ENCODE measurements around the gene RTN4RL1. TPM values are rescaled to one million over a fixed set of nuclear protein-coding genes. Genes with fewer than 3 reads are reported as not detected.
"Not testable (repeated sequence)": the region's sequence is repeated elsewhere in the genome, so short reads cannot be mapped to it uniquely, and the experiment has no call there.

RTN4RL1 gene
- polyA plus RNA-seq, 3 donors: 1.6 to 8.7 (median 3.9) TPM

- 80 to 96% (median 94%) methylated on average over 16 of the region's 16 CpGs for WGBS, 3 donors
These were observed 29.7 kb downstream of the RTN4RL1 start for GRCh38 chr17:1995321-1995892.

GRCh38 chr17:1994707-1995106 is 30.4 kb downstream of the RTN4RL1 start:
- WGBS, 3 donors: 96 to 99% (median 97%) methylated on average over 4 of the region's 4 CpGs
- H3K27ac ChIP-seq (ENCODE audit: low read depth, low read length): no peak overlapping the region

More at GRCh38 chr17:1995321-1995892, 29.7 kb downstream of the RTN4RL1 start:
- no peak overlapping the region for H3K27ac ChIP-seq (ENCODE audit: low read depth, low read length)

- no peak overlapping the region for H3K27ac ChIP-seq (ENCODE audit: low read depth, low read length)
- 80 to 89% (median 86%) methylated on average over 10 of the region's 10 CpGs for WGBS, 3 donors
These were observed 32.6 kb downstream of the RTN4RL1 start for GRCh38 chr17:1992541-1992940.

- 72 to 92% (median 73%) methylated on average over 10 of the region's 10 CpGs for WGBS, 3 donors
- no peak overlapping the region for H3K27ac ChIP-seq (ENCODE audit: low read depth, low read length)
These were observed 36.0 kb downstream of the RTN4RL1 start for GRCh38 chr17:1989135-1989534.

- H3K27ac ChIP-seq (ENCODE audit: low read depth, low read length): no peak overlapping the region
- 59 to 88% (median 85%) methylated on average over 18 of the region's 18 CpGs for WGBS, 3 donors
These were observed 38.2 kb downstream of the RTN4RL1 start for GRCh38 chr17:1986783-1987451.

- WGBS, 3 donors: 87 to 88% (median 88%) methylated on average over 4 of the region's 4 CpGs
- no peak overlapping the region for H3K27ac ChIP-seq (ENCODE audit: low read depth, low read length)
These were observed 39.4 kb downstream of the RTN4RL1 start for GRCh38 chr17:1985686-1986085.

- H3K27ac ChIP-seq (ENCODE audit: low read depth, low read length): no peak overlapping the region
- WGBS, 3 donors: 85 to 97% (median 93%) methylated on average over 4 of the region's 4 CpGs
These were observed 40.0 kb downstream of the RTN4RL1 start for GRCh38 chr17:1985093-1985492.

GRCh38 chr17:1982793-1983366 is 42.3 kb downstream of the RTN4RL1 start:
- H3K27ac ChIP-seq (ENCODE audit: low read depth, low read length): not testable (repeated sequence)
- 85 to 90% (median 90%) methylated on average over 13 of the region's 13 CpGs for WGBS, 3 donors

GRCh38 chr17:1980665-1981250 is 44.4 kb downstream of the RTN4RL1 start:
- WGBS, 3 donors: 83 to 88% (median 85%) methylated on average over 8 of the region's 8 CpGs

GRCh38 chr17:1979182-1979985 is 45.8 kb downstream of the RTN4RL1 start:
- WGBS, 3 donors: 82 to 85% (median 83%) methylated on average over 11 of the region's 11 CpGs
- H3K27ac ChIP-seq (ENCODE audit: low read depth, low read length): no peak overlapping the region

More at GRCh38 chr17:1980665-1981250, 44.4 kb downstream of the RTN4RL1 start:
- H3K27ac ChIP-seq (ENCODE audit: low read depth, low read length): no peak overlapping the region

- no peak overlapping the region for H3K27ac ChIP-seq (ENCODE audit: low read depth, low read length)
- WGBS, 3 donors: 53 to 73% (median 67%) methylated on average over 16 of the region's 16 CpGs
These were observed 46.7 kb downstream of the RTN4RL1 start for GRCh38 chr17:1978396-1978949.

- no peak overlapping the region for H3K27ac ChIP-seq (ENCODE audit: low read depth, low read length)
- 12 to 21% (median 14%) methylated on average over 45 to 55 of the region's 55 CpGs for WGBS, 3 donors
These were observed 47.3 kb downstream of the RTN4RL1 start for GRCh38 chr17:1977583-1978395.

- 83 to 88% (median 85%) methylated on average over 5 of the region's 5 CpGs for WGBS, 3 donors
- no peak overlapping the region for H3K27ac ChIP-seq (ENCODE audit: low read depth, low read length)
These were observed 48.5 kb downstream of the RTN4RL1 start for GRCh38 chr17:1976683-1977064.

GRCh38 chr17:1976000-1976682 is 49.0 kb downstream of the RTN4RL1 start:
- 76 to 81% (median 78%) methylated on average over 4 of the region's 4 CpGs for WGBS, 3 donors

GRCh38 chr17:1975573-1975972 is 49.6 kb downstream of the RTN4RL1 start:
- H3K27ac ChIP-seq (ENCODE audit: low read depth, low read length): no peak overlapping the region
- WGBS, 3 donors: 88 to 92% (median 90%) methylated on average over 10 of the region's 10 CpGs

More at GRCh38 chr17:1976000-1976682, 49.0 kb downstream of the RTN4RL1 start:
- H3K27ac ChIP-seq (ENCODE audit: low read depth, low read length): no peak overlapping the region

- H3K27ac ChIP-seq (ENCODE audit: low read depth, low read length): no peak overlapping the region
- WGBS, 3 donors: 52 to 79% (median 55%) methylated on average over 23 of the region's 23 CpGs
These were observed 52.5 kb downstream of the RTN4RL1 start for GRCh38 chr17:1972487-1973160.

Measured in adipose tissue (tissue), 3 donors.